A549 (cell line): ENCODE results near the gene CCDC121.

Experiments used
- CHD2 ChIP-seq: fragments of 150-350 bp; IDR thresholded peaks from 2 replicates; pipeline ENCODE4 v1.6.1; 2014; ENCODE audit warnings: low read length; ENCODE audit not compliant: partially characterized antibody
- EP300 ChIP-seq, 2 experiments: fragments of >200 bp; sonication (Bioruptor Twin); formaldehyde crosslinking; IDR thresholded peaks; 2 replicates in 1 of 2; 3 replicates in 1 of 2; pipeline ENCODE4 v1.6.1; 2016 to 2017
- JUN ChIP-seq, 2 experiments: fragments of >200 bp; sonication (Bioruptor Twin); formaldehyde crosslinking; IDR thresholded peaks; 2 replicates in 1 of 2; 3 replicates in 1 of 2; pipeline ENCODE4 v1.6.1; 2016 to 2017
- RFX5 ChIP-seq: fragments of 450-650 bp; IDR thresholded peaks from 2 replicates; pipeline ENCODE4 v1.7.1; 2014; ENCODE audit warnings: antibody characterized with exemption, mild to moderate bottlenecking, moderate library complexity
- TF ChIP-seq, protein P1 (sequence below): fragments of >200 bp; sonication (Bioruptor Twin); formaldehyde crosslinking; IDR thresholded peaks from 3 replicates; pipeline ENCODE4 v1.5.1; 2016

DNA sequence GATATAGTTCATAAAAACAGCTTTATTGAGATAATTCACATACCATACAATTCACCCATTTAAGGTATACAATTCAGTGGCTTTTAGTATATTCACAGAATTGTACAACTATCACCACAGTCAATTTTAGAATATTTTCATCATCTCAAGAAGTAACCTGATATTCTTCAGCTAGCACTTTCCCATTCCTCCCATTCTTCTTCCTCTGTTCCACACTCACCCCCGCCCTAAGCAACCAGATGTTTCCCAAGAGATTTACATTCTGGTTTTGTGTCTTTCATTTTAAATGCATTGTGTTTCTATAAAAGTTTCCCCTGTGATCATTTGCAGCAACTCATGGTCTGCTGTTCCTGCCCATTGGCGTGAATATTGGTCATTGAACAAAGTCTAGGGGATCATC lies 5.5 kb upstream of the CCDC121 start:
- TF ChIP-seq JUN (IDR thresholded peaks at IDR 0.05) (no peak), EP300 (IDR thresholded peaks at IDR 0.05) (no peak), CHD2 (no peak), RFX5 (no peak)
- TF ChIP-seq, protein P1, sequence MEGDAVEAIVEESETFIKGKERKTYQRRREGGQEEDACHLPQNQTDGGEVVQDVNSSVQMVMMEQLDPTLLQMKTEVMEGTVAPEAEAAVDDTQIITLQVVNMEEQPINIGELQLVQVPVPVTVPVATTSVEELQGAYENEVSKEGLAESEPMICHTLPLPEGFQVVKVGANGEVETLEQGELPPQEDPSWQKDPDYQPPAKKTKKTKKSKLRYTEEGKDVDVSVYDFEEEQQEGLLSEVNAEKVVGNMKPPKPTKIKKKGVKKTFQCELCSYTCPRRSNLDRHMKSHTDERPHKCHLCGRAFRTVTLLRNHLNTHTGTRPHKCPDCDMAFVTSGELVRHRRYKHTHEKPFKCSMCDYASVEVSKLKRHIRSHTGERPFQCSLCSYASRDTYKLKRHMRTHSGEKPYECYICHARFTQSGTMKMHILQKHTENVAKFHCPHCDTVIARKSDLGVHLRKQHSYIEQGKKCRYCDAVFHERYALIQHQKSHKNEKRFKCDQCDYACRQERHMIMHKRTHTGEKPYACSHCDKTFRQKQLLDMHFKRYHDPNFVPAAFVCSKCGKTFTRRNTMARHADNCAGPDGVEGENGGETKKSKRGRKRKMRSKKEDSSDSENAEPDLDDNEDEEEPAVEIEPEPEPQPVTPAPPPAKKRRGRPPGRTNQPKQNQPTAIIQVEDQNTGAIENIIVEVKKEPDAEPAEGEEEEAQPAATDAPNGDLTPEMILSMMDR: no peak
